ENCODE results near the gene MPPE1. TPM values are rescaled to one million over a fixed set of nuclear protein-coding genes. Genes with fewer than 3 reads are reported as not detected.
"Not testable (repeated sequence)": the region's sequence is repeated elsewhere in the genome, so short reads cannot be mapped to it uniquely, and the experiment has no call there.

Gene MPPE1
- total and polyA plus RNA-seq, 4 experiments from 2014 or later = 28.5 to 79.7 (median 59.6) TPM

DNA sequence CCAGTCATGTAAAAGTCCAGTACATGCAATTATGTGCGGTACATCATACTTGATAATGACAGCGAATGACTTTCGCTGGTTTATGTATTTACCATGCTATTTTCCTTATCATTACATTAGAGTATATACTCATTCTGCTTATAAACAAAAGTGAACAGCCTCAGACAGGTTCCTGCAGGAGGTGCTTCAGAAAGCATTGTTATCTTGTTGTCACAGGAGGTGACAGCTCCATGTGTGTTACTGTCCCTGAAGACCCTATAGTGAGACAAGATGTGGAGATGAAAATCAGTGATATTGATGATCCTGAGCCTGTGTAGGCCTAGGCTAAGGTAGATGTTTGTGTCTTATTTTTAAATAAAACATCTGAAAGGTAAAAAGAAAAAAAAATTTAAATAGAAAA is 15.3 kb upstream of the MPPE1 start:
- ChIA-PET CTCF (ENCODE audit: partially characterized antibody) (interaction anchor here (1.8 to 6.9 kb wide), 3 partner anchors 14 to 115 kb away, joined by 6 to 50 read pairs (median 8); no protein-coding TSS in a partner anchor), POLR2A (ENCODE audit: partially characterized antibody) (no interaction called here)
- Histone ChIP-seq H3K36me3 (ENCODE audit: insufficient read depth, low read length) (no peaks in the 10 kb centered on the region), H3K27ac (ENCODE audit: low read depth, low read length) (no peak overlapping the region), H3K27me3 (ENCODE audit: insufficient read depth, low read length) (no peaks in the 10 kb centered on the region), H3K4me3 (ENCODE audit: low read length in 2 of 2) (no peak overlapping the region), H3K4me1 (ENCODE audit: insufficient read depth, low read length) (no peaks in the 10 kb centered on the region), H3K9me3 (ENCODE audit: control insufficient read depth in 1 of 2, low read length in 2 of 2) (no peaks in the 10 kb centered on the region)
- Mint-ChIP-seq H3K27ac (no peak overlapping the region), H3K9me3 (no peaks in the 10 kb centered on the region), H3K27me3 (peaks cover 0 to 1% of the 10 kb centered on the region in 2 donors), H3K36me3 (no peaks in the 10 kb centered on the region), H3K4me1 (peaks cover 0 to 1% (median 0%) of the 10 kb centered on the region in 4 donors), H3K4me3 (no peak overlapping the region)
- intact Hi-C loops (cut with micrococcal nuclease) = no loop called here
- DNase-seq = no peak

GRCh38 chr18:11919522-11919921 is 11.4 kb upstream of the MPPE1 start:
- H3K4me1 ChIP-seq (ENCODE audit: insufficient read depth, low read length); H3K27me3 Mint-ChIP-seq; DNase-seq; H3K27ac ChIP-seq (ENCODE audit: low read depth, low read length); H3K9me3 ChIP-seq (ENCODE audit: control insufficient read depth in 1 of 2, low read length in 2 of 2); H3K4me3 Mint-ChIP-seq; H3K4me1 Mint-ChIP-seq; H3K36me3 ChIP-seq (ENCODE audit: insufficient read depth, low read length); H3K4me3 ChIP-seq (ENCODE audit: low read length in 2 of 2); POLR2A ChIA-PET (ENCODE audit: partially characterized antibody); H3K36me3 Mint-ChIP-seq; H3K27me3 ChIP-seq (ENCODE audit: insufficient read depth, low read length); H3K9me3 Mint-ChIP-seq; intact Hi-C loops (cut with micrococcal nuclease): not testable (repeated sequence)
- peak overlapping the region in 1 of 7 donors; percentile 65 for H3K27ac Mint-ChIP-seq
- CTCF ChIA-PET (ENCODE audit: partially characterized antibody) = interaction anchor here (6.9 kb wide), 1 partner anchor 18 kb away, joined by 50 read pairs; no protein-coding TSS in a partner anchor

- H3K4me1 Mint-ChIP-seq; H3K27ac Mint-ChIP-seq; H3K36me3 Mint-ChIP-seq; H3K27me3 Mint-ChIP-seq; H3K4me3 ChIP-seq (ENCODE audit: low read length in 2 of 2); H3K4me1 ChIP-seq (ENCODE audit: insufficient read depth, low read length); H3K36me3 ChIP-seq (ENCODE audit: insufficient read depth, low read length); H3K9me3 ChIP-seq (ENCODE audit: control insufficient read depth in 1 of 2, low read length in 2 of 2); DNase-seq; intact Hi-C loops (cut with micrococcal nuclease); H3K27ac ChIP-seq (ENCODE audit: low read depth, low read length); H3K9me3 Mint-ChIP-seq; H3K27me3 ChIP-seq (ENCODE audit: insufficient read depth, low read length); POLR2A ChIA-PET (ENCODE audit: partially characterized antibody); CTCF ChIA-PET (ENCODE audit: partially characterized antibody); H3K4me3 Mint-ChIP-seq: not testable (repeated sequence)
Observed at GRCh38 chr18:11916880-11917279, 8.8 kb upstream of the MPPE1 start.

DNA sequence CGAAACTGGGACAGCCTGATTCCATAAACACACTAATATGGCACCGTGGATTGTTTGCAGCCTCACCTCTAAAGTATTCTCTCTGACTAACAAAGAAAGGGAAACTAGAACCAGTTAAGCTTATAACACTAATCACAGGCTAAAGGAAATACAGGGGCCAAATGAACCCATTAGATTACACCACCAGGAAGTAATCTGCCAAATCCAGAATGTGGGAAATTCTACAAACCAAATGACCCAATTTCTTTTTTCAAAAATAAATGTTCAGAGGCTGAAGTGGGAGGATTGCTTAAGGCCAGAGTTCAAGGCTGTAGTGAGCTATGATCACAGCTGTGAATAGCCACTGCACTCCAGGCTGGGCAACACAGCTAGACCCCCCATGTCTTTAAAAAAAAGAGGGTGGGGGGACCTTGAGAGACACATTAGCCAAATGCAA is 1.5 kb upstream of the MPPE1 start:
- POLR2A ChIA-PET (ENCODE audit: partially characterized antibody) = interaction anchor here (1.1 kb wide), 1 partner anchor 1995 kb away, joined by 3 read pairs; the partner anchor contains the start of gene VAPA
- Mint-ChIP-seq H3K27ac (peak overlapping the region in 6 of 7 donors; percentile 36 to 96 (median 94)), H3K9me3 (no peaks in the 10 kb centered on the region), H3K4me1 (peaks cover 7 to 37% (median 18%) of the 10 kb centered on the region in 4 donors), H3K27me3 (no peaks in the 10 kb centered on the region), H3K4me3 (peak overlapping the region; percentile 21 to 90 (median 88)), H3K36me3 (peaks cover 0 to 18% of the 10 kb centered on the region in 2 donors)
- Histone ChIP-seq H3K36me3 (ENCODE audit: insufficient read depth, low read length) (peaks cover 5% of the 10 kb centered on the region), H3K27ac (ENCODE audit: low read depth, low read length) (peak overlapping the region; percentile 93), H3K27me3 (ENCODE audit: insufficient read depth, low read length) (no peaks in the 10 kb centered on the region), H3K9me3 (ENCODE audit: control insufficient read depth in 1 of 2, low read length in 2 of 2) (no peaks in the 10 kb centered on the region), H3K4me1 (ENCODE audit: insufficient read depth, low read length) (peaks cover 20% of the 10 kb centered on the region), H3K4me3 (ENCODE audit: low read length in 2 of 2) (no peak overlapping the region)
- intact Hi-C loops (cut with micrococcal nuclease) = loop anchor here (2.0 to 10.0 kb wide), 3 partner anchors 973 to 1997 kb away; partner anchors contain the start of genes PTPN2 and SEH1L
- DNase-seq = no peak
- CTCF ChIA-PET (ENCODE audit: partially characterized antibody) = interaction anchor here (1.5 kb wide), 1 partner anchor 27 kb away, joined by 4 read pairs; no protein-coding TSS in a partner anchor

DNA sequence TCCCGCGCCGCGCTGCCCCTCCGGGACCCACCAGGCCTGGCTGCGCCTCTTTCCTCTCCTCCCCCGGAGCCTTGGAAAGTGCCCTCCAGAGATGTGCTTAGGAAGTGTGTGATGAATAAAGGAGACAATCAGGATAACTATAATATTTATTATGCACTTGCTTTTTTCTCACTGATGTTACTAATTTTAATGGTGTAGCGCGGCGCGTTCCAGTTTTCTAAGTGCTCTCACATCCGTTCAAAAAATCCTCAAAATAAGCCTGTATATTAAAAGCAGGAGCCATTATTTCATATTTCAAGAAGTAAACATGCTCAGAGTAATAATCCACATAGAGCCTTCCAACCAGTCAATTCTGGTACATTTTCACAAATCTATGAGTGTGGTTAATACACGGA is 941 bp upstream of the MPPE1 start:
- Histone ChIP-seq H3K4me1 (ENCODE audit: insufficient read depth, low read length) (peaks cover 20% of the 10 kb centered on the region), H3K9me3 (ENCODE audit: control insufficient read depth in 1 of 2, low read length in 2 of 2) (no peaks in the 10 kb centered on the region), H3K27ac (ENCODE audit: low read depth, low read length) (peak overlapping the region; percentile 93), H3K27me3 (ENCODE audit: insufficient read depth, low read length) (no peaks in the 10 kb centered on the region), H3K4me3 (ENCODE audit: low read length in 2 of 2) (peak overlapping the region; percentile 57 to 86), H3K36me3 (ENCODE audit: insufficient read depth, low read length) (peaks cover 5% of the 10 kb centered on the region)
- Mint-ChIP-seq H3K9me3 (no peaks in the 10 kb centered on the region), H3K4me3 (peak overlapping the region; percentile 86 to 94 (median 89)), H3K4me1 (peaks cover 7 to 37% (median 18%) of the 10 kb centered on the region in 4 donors), H3K27me3 (no peaks in the 10 kb centered on the region), H3K36me3 (peaks cover under 1 to 18% of the 10 kb centered on the region in 2 donors), H3K27ac (peak overlapping the region; percentile 89 to 96 (median 94))
- ChIA-PET POLR2A (ENCODE audit: partially characterized antibody) (interaction anchor here (0.6 to 2.8 kb wide), 8 partner anchors 13 to 1995 kb away, joined by 3 to 34 read pairs (median 4); partner anchors contain the start of genes CHMP1B, IMPA2 and VAPA), CTCF (ENCODE audit: partially characterized antibody) (interaction anchor here (1.5 kb wide), 1 partner anchor 28 kb away, joined by 4 read pairs; no protein-coding TSS in a partner anchor)
- intact Hi-C loops (cut with micrococcal nuclease) = loop anchor here (2.0 to 10.0 kb wide), 3 partner anchors 973 to 1996 kb away; partner anchors contain the start of genes PTPN2 and SEH1L
- no peak for DNase-seq

- no peaks in the 10 kb centered on the region for H3K27me3 Mint-ChIP-seq
- peak overlapping the region; percentile 89 to 96 (median 96) for H3K4me3 Mint-ChIP-seq
- intact Hi-C loops (cut with micrococcal nuclease) = loop anchor here (5.0 to 10.0 kb wide), 2 partner anchors 975 to 1038 kb away; partner anchors contain the start of genes PTPN2 and SEH1L
- peak overlapping the region; percentile 88 to 98 (median 95) for H3K27ac Mint-ChIP-seq
- peak overlapping the region; percentile 93 for H3K27ac ChIP-seq (ENCODE audit: low read depth, low read length)
- H3K4me1 ChIP-seq (ENCODE audit: insufficient read depth, low read length) = peaks cover 20% of the 10 kb centered on the region
- peaks cover 13 to 41% (median 23%) of the 10 kb centered on the region in 4 donors for H3K4me1 Mint-ChIP-seq
- no peaks in the 10 kb centered on the region for H3K27me3 ChIP-seq (ENCODE audit: insufficient read depth, low read length)
- H3K9me3 Mint-ChIP-seq = no peaks in the 10 kb centered on the region
- ChIA-PET CTCF (ENCODE audit: partially characterized antibody) (no interaction called here), POLR2A (ENCODE audit: partially characterized antibody) (interaction anchor here (1.2 to 2.8 kb wide), 6 partner anchors 40 to 88 kb away, joined by 4 to 34 read pairs (median 7); partner anchors contain the start of genes CHMP1B and IMPA2)
- H3K36me3 Mint-ChIP-seq = peaks cover 9 to 29% of the 10 kb centered on the region in 2 donors
- H3K36me3 ChIP-seq (ENCODE audit: insufficient read depth, low read length) = peaks cover 11% of the 10 kb centered on the region
- H3K4me3 ChIP-seq (ENCODE audit: low read length in 2 of 2) = peak overlapping the region; percentile 86 to 93
- DNase-seq = no peak
- no peaks in the 10 kb centered on the region for H3K9me3 ChIP-seq (ENCODE audit: control insufficient read depth in 1 of 2, low read length in 2 of 2)
Observed at GRCh38 chr18:11906926-11907874, 917 bp downstream of the MPPE1 start.
